ENCODE results near the gene IQGAP3. TPM values are rescaled to one million over a fixed set of nuclear protein-coding genes. Genes with fewer than 3 reads are reported as not detected.

IQGAP3 gene
- polyA plus RNA-seq, 3 donors: 0.03 to 0.24 TPM; not detected in 1

DNA sequence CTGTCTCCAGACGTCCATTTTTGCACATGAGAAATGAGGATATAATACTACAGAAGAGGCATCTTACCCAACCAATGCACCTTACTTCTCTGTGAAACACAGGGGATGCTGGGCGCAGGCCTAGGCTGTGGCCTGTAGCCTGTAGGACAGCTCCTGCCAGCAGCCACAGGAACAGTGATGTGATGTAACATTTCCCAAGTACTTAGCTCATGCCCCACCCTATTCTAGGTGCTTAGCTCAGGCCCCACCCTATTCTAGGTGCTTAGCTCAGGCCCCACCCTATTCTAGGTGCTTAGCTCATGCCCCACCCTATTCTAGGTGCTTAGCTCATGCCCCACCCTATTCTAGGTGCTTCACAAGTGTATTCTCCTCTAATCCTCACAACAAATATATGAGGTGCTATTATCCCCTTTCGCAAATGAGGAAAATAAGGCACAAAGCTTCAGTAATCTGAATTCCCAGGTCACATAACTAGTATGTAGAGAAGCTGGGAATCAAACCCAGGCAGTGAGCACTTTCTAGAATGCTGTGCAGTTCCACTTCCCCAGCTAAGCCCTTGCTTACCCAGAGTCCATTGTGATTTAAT, 14.6 kb upstream of the IQGAP3 start:
- peaks cover 28% of the 10 kb centered on the region for H3K4me1 Mint-ChIP-seq
- WGBS (ENCODE audit: insufficient coverage): no CpG with 5 or more reads among the region's 3 CpGs
- H4K20me1 ChIP-seq (ENCODE audit: insufficient read depth, low read length): no peaks in the 10 kb centered on the region

DNA sequence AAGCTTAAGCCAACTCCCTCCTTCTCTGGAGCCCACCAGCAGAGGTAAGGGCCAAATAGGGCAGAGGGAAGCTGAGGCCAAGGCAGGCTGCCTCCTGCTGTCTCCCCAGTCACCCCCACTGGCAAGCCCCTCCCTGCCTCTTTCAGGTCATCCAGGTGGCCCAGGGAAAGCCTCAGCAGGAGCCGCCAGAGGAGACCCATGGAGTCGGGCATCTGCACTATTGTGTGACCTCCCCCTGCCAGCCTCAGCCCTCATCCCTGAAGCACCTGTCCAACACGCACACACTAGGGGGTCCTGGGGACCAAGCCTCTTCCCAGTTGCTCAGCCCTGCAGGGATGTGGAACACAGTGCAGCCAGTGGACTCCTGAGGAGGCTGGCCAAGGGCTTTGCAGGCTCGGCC, 14.0 kb upstream of the IQGAP3 start:
- Mint-ChIP-seq H3K4me3 (no peak overlapping the region), H3K27me3 (ENCODE audit: low read depth in 3 of 3) (peaks cover 0 to 3% (median 2%) of the 10 kb centered on the region in 3 donors), H3K36me3 (no peaks in the 10 kb centered on the region), H3K4me1 (peaks cover 30% of the 10 kb centered on the region), H3K27ac (no peak overlapping the region), H3K9me3 (no peaks in the 10 kb centered on the region)
- peaks cover 23 to 27% of the 10 kb centered on the region in 2 donors for H3K4me1 ChIP-seq (ENCODE audit: control insufficient read depth in 1 of 2, insufficient read depth in 2 of 2, low read length in 2 of 2)
- no peak overlapping the region for H3K9ac ChIP-seq (ENCODE audit: insufficient read depth, low read length, poor library complexity, severe bottlenecking)
- TF ChIP-seq, protein P1, sequence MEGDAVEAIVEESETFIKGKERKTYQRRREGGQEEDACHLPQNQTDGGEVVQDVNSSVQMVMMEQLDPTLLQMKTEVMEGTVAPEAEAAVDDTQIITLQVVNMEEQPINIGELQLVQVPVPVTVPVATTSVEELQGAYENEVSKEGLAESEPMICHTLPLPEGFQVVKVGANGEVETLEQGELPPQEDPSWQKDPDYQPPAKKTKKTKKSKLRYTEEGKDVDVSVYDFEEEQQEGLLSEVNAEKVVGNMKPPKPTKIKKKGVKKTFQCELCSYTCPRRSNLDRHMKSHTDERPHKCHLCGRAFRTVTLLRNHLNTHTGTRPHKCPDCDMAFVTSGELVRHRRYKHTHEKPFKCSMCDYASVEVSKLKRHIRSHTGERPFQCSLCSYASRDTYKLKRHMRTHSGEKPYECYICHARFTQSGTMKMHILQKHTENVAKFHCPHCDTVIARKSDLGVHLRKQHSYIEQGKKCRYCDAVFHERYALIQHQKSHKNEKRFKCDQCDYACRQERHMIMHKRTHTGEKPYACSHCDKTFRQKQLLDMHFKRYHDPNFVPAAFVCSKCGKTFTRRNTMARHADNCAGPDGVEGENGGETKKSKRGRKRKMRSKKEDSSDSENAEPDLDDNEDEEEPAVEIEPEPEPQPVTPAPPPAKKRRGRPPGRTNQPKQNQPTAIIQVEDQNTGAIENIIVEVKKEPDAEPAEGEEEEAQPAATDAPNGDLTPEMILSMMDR (IDR thresholded peaks at IDR 0.05): no peak
- H4K20me1 ChIP-seq (ENCODE audit: insufficient read depth, low read length): no peaks in the 10 kb centered on the region
- no peaks in the 10 kb centered on the region for H3K36me3 ChIP-seq (replicated peaks in 1 of 2; ENCODE audit: control insufficient read depth in 1 of 2, insufficient read depth in 2 of 2, low read length in 2 of 2)
- H2AFZ ChIP-seq (ENCODE audit: insufficient read depth, low read depth, low read length, poor library complexity, severe bottlenecking): no peak overlapping the region
- no peaks in the 10 kb centered on the region for H3K9me3 ChIP-seq (replicated peaks in 1 of 2; ENCODE audit: control insufficient read depth in 1 of 2, insufficient read depth in 1 of 2, low read length in 2 of 2)
- H3K4me3 ChIP-seq (replicated peaks in 1 of 3; ENCODE audit: low read depth in 2 of 3, low read length in 3 of 3): no peak overlapping the region
- H3K27me3 ChIP-seq (ENCODE audit: control insufficient read depth in 2 of 2, insufficient read depth in 2 of 2, low read length in 2 of 2): no peaks in the 10 kb centered on the region
- no peaks in the 10 kb centered on the region for H3K79me2 ChIP-seq (ENCODE audit: insufficient read depth, low read length)
- 60% methylated on average over 3 of the region's 4 CpGs for WGBS (ENCODE audit: insufficient coverage)
- DNase-seq: no peak
- intact Hi-C loops (cut with micrococcal nuclease): loop anchor here in 1 of 2 donors (2.0 kb wide), 1 partner anchor 22 kb away; no protein-coding TSS in a partner anchor
- no peak overlapping the region for H3K27ac ChIP-seq (ENCODE audit: low read depth in 1 of 2, low read length in 2 of 2)
- H3K4me2 ChIP-seq (replicated peaks; ENCODE audit: extremely low read depth, low read length, poor library complexity, severe bottlenecking): no peak overlapping the region

More for the DNA sequence above, 14.6 kb upstream of the IQGAP3 start:
- H3K36me3 ChIP-seq (replicated peaks in 1 of 2; ENCODE audit: control insufficient read depth in 1 of 2, insufficient read depth in 2 of 2, low read length in 2 of 2): no peaks in the 10 kb centered on the region
- Mint-ChIP-seq H3K4me3 (no peak overlapping the region), H3K27ac (no peak overlapping the region), H3K36me3 (no peaks in the 10 kb centered on the region), H3K9me3 (no peaks in the 10 kb centered on the region), H3K27me3 (ENCODE audit: low read depth in 3 of 3) (peaks cover 0 to 3% (median 0%) of the 10 kb centered on the region in 3 donors)
- TF ChIP-seq, protein P1 (IDR thresholded peaks at IDR 0.05): no peak
- H3K4me2 ChIP-seq (replicated peaks; ENCODE audit: extremely low read depth, low read length, poor library complexity, severe bottlenecking): no peak overlapping the region
- no peak for DNase-seq
- H3K9ac ChIP-seq (ENCODE audit: insufficient read depth, low read length, poor library complexity, severe bottlenecking): no peak overlapping the region
- no peaks in the 10 kb centered on the region for H3K27me3 ChIP-seq (ENCODE audit: control insufficient read depth in 2 of 2, insufficient read depth in 2 of 2, low read length in 2 of 2)
- H3K27ac ChIP-seq (ENCODE audit: low read depth in 1 of 2, low read length in 2 of 2): no peak overlapping the region
- H3K4me1 ChIP-seq (ENCODE audit: control insufficient read depth in 1 of 2, insufficient read depth in 2 of 2, low read length in 2 of 2): peaks cover 22 to 26% of the 10 kb centered on the region in 2 donors
- no peak overlapping the region for H2AFZ ChIP-seq (ENCODE audit: insufficient read depth, low read depth, low read length, poor library complexity, severe bottlenecking)
- no peak overlapping the region for H3K4me3 ChIP-seq (replicated peaks in 1 of 3; ENCODE audit: low read depth in 2 of 3, low read length in 3 of 3)
- H3K79me2 ChIP-seq (ENCODE audit: insufficient read depth, low read length): peaks cover 3% of the 10 kb centered on the region
- no peaks in the 10 kb centered on the region for H3K9me3 ChIP-seq (replicated peaks in 1 of 2; ENCODE audit: control insufficient read depth in 1 of 2, insufficient read depth in 1 of 2, low read length in 2 of 2)
- intact Hi-C loops (cut with micrococcal nuclease): loop anchor here in 1 of 2 donors (2.0 kb wide), 1 partner anchor 22 kb away; no protein-coding TSS in a partner anchor
